Activated CD4-positive, alpha-beta T cell treated with anti-CD3 and anti-CD28 coated beads, Interleukin-2, Interleukin-4, amounts not matched to agents 100 ng/mL and 50 ng/mL, durations not matched to agents 16 hours and 8 hours (primary cell): Measurements from ENCODE around the gene NFE2L1.
"Not testable (repeated sequence)": the region's sequence is repeated elsewhere in the genome, so short reads cannot be mapped to it uniquely, and the experiment has no call there.

Experiments
- DNase-seq: peaks from one replicate; pipeline ENCODE4 v3.0.0-alpha.2; 2020; ENCODE audit warnings: low spot score

The NFE2L1 gene

GRCh38 chr17:48047741-48048383 is at the start of gene NFE2L1:
TSS of gene NFE2L1 (plus strand) at chr17:48048359. CDS start at chr17:48051119, 2,760 bp downstream.
- peak; percentile 100 for DNase-seq

DNA sequence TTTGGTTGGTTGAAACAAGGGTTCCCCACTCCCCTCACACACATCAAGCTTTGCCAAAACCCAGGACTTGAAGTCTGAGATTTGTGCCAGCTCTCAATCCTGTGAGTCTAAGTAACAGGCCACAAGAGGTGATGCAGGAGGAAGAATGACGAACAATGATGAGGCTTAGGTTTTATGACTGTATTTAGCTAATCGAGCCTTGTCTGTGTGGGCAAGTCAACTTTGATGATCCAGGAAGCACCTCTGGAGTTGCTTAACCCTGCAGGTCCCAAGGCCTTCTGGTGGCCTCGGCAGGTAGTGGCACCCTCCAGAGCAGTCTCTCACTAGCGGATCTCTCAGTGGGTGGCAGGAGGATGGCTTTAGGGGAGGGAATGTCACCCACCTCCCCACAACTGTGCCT is 48.6 kb upstream of the NFE2L1 start:
- DNase-seq: no peak

GRCh38 chr17:48001197-48001596 is 47.0 kb upstream of the NFE2L1 start:
- DNase-seq: no peak

GRCh38 chr17:48001657-48002056 is 46.5 kb upstream of the NFE2L1 start:
- DNase-seq: not testable (repeated sequence)

GRCh38 chr17:48002266-48002915 is 45.8 kb upstream of the NFE2L1 start:
- DNase-seq: no peak

DNA sequence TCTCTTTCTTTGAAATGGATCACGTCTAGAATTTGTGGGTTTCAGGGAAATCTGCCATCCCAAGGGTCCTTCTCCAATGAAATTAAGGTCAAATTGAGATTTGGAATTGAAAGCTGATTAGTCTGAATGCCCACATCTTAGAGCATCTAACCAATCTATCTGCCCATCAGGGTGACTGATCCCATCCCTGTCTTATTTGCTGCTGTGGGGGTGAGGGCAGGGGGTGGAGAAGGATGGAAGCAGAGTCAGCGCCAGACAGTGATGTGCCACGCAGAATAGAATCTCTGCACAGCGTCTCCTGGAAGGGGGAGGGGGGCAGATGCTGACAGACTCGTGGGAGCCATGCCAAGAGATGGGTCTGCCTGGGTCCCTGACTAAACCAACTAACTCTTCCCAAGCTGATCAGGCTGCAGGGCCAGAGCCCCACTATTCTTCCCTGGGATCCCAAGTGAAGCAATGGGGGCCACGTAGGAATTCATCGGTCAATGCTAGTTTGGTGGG is 45.2 kb upstream of the NFE2L1 start:
- no peak for DNase-seq

GRCh38 chr17:48003417-48004151 is 44.6 kb upstream of the NFE2L1 start:
- DNase-seq: no peak

DNA sequence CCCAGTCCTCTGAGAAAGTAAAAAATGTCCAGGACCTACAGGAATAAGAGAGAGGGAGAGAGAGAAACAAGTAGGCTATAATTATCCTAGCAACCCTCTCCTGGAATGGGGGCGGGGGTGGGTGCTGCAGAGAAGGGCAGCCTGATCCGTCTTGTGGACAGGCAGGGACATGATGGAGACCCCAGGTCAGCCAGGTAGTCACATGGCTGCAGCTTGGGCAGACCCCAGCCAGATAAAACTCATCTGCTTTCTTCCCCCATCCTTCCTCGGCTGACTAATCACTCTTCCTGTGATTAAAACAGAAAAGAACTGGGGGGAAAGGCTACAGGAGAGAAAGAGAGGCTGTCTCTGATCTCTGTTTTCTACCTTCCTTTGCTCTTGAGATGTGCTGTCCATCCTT is 43.2 kb upstream of the NFE2L1 start:
- no peak for DNase-seq

GRCh38 chr17:48006936-48007709 is 41.0 kb upstream of the NFE2L1 start:
- no peak for DNase-seq

DNA sequence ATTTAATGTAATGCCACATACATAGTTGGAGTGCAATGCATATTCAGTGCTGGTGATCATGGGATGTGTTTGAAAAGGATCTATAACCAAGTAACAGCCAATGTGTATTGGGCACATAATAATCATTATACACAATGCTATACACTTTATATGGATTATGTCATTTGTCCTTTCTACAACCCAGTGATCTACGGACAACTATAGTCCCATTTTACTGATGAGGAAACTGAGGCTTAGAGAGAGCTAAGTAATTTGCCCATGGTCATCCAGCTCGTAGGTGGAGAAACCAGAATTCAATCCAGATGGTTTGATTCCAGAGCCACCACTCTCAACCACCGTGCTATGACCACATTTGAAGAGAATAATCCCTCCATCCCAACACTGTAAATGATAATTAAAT is 38.0 kb upstream of the NFE2L1 start:
- DNase-seq: no peak

- DNase-seq: peak; percentile 63
Measured at GRCh38 chr17:48011405-48012150, 36.6 kb upstream of the NFE2L1 start.

GRCh38 chr17:48012151-48012520 is 36.0 kb upstream of the NFE2L1 start:
- DNase-seq: peak; percentile 64

DNA sequence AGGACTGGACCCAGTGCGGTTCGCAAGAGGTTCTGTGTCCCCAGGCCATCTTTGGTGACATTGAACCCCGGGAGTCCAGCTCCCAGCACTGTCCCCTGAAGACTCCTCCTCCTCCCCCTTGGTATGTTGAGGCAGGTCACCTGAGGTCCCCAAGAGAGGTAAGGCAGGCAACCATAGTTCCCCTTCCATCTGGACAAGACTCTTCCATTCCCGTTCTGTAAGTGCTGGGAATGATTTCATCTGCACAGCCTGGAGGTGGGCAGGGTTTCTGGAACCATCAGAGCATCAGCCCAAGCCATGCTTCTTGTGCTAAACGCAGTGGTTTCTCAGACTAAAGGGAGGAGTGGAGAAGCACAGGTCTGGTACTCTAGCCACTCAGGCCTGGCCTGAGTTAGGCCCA is 35.5 kb upstream of the NFE2L1 start:
- no peak for DNase-seq

DNA sequence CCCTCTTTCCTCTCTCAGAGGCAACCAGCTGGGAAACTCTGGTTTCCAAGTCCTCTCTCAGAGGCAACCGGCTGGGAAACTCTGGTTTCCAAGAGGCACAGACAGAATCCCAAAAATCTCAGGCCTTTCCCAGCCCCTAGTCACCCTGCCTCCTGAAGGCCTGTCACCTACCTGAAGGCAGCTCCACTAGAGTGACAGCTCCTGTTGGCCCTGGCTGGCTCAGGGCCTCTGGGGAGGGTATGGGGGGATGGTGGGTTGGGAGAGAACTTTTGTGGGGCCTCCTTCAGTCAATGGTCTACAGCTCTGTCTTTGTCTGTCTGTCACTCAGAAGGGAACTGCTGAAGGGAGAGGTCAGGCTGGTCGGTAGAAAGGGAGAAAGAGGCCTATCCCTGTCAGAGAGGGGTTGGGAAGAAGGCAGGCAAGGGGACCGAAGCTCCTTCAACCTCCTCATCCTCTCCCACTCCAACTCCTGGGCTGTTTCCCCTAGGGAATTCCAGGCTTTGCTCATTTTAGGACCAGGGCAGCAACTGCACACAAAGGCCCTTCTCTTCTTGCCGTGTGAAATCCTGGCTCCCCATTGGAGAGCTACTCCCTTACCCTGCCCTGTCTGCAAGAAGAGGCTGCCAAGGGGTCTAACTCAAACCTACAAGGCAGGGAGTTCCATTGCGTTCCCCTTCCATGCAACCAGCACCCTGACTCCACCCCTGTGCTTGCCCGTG is 34.1 kb upstream of the NFE2L1 start:
- no peak for DNase-seq

DNA sequence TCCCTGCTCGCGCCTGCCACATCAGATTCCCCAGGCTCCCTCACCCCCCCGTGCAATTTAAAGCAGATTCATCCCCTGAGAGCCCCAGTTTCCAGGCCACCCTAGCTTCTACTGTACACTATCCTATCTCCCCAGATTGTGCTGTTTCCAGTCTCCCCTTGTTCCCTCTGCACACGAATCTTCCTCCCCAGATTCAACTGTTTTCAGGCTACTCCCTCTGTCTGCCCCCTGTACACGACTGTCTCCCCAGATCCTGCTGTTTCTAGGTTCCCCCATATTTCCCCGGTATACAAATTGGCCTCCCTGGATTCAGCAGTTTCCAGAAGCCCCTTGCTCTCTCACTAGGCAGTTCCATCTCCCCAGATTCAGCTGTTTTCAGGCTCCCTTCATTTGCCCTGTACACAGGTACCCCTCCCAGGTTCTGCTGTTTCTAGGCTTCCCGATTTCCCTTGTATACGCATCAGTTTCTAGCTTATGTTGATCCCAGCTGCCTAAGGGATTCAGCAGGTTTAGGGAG is 33.5 kb upstream of the NFE2L1 start:
- DNase-seq: no peak

DNA sequence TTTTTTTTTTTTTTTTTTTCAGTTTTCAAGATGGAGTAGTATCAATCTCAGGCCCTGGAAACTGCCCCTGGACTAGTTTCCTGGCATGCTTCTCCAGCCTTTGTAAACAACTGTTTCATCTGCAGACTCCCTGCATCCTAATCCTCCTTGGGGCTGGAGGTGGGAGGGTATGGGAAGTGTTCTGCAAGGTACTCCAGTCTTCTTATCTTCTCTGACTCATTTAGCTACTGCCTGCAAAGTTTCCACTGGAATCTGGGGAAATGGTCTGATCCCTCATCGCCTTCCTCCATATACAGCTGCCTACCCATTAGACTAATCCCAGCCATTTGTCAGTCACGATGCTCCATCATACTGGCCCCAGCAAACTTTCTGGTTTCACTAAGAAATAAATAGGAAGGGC is 32.0 kb upstream of the NFE2L1 start:
- DNase-seq: no peak

DNA sequence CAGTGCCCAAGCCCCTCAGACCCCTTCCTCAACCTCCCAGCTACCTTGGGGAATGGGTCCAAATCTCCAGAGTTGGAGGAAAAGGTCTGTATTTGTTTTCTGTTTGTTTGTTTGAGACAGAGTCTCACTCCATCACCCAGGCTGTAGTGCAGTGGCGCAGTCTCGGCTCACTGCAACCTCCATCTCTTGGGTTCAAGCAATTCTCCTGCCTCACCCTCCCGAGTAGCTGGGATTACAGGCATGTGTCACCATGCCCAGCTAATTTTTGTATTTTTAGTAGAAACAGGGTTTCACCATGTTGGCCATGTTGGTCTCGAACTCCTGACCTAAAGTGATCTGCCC is 30.4 kb upstream of the NFE2L1 start:
- DNase-seq: not testable (repeated sequence)

DNA sequence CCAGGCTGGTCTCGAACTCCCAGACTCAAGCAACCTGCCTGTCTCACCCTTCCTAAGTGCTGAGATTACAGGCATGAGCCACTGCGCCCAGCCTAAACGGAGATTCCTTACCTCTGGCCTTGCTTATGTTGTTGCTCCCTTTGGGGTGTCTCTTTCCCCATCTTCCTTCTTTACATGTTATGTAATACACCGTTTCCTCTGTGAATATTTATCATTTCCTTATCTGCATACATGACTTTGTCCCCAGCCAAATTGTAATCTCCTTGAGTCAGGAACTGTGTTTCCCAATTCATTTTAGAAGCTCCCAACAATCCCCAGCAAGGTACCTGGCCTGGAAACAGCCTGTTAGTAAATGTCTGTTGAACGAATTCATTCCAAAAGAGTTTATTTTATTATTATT is 26.2 kb upstream of the NFE2L1 start:
- no peak for DNase-seq

DNA sequence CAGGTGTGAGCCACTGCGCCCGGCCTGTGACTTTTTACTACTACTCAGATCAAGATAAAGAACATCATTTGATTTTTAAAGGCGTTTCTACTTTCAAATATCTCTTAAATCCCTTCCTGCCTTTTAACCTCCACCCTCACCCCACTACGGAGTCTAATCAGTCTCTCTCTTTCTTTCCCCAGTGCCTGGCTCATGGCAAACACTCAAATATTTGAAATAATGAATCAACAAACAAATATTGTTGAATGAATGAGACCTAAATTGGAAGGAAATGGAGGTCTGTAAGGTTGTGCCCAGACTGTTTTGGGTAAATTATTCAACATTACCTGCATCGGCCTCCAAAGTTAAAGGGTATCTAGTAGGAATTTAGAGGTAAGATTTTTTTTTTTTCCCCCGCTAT is 25.3 kb upstream of the NFE2L1 start:
- no peak for DNase-seq

DNA sequence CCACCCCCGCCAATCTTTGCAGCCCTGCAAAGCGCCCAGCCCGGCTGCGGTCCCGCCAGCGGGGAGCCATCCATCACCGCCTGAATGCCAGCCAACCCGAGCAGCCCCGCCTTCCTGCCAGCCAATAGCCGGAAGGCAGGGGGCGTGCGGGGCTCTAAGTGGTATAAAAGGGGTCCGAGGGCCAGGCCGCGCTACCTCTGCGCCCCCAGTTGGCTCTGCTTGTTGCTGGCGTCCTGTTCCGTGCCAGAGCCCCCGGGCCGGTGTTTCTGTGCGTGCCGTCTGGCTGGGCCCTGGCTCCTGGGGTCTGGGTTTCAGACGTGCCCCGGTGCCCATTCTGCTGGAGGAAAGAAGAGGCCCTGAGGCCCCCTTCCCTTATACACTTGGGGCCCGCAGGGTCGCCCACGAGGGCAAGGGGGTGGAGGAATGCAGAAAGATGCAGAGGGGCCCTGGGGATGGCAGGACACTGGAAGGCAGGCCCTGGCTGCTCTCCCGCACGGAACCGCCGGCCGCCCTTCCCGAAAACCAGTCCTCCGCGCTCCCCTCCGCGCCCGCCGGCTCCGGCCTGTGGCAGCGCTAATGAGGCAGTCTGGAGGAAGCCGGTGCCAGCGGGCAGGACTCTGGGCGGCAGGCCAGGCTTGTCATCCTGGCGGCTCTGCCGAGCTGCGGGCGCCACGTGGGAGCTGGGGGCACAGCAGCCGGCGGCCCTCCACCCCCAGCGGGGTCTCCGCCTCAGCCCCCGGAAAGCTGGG is 24.6 kb upstream of the NFE2L1 start:
- peak; percentile 60 for DNase-seq
